Mesenchymal stem cell (in vitro differentiated cells and primary cell): ENCODE measurements around the gene PXMP4.

Source experiments
- DNase-seq: peaks from one replicate; pipeline ENCODE4 v3.0.0-alpha.2; 2013
- H2AFZ ChIP-seq: one replicate; pipeline ENCODE4 v1.6.1; 2013; ENCODE audit warnings: low read depth, mild to moderate bottlenecking, control low read depth, inconsistent platforms, low read length, moderate library complexity
- H2AK5ac ChIP-seq: 2 replicates; pipeline ENCODE4 v1.6.1; 2013; ENCODE audit warnings: low read length, moderate library complexity, mild to moderate bottlenecking, inconsistent platforms; ENCODE audit not compliant: severe bottlenecking
- H2BK120ac ChIP-seq: one replicate; pipeline ENCODE4 v1.6.1; 2013; ENCODE audit warnings: low read depth, mild to moderate bottlenecking, inconsistent platforms, low read length, moderate library complexity
- H2BK12ac ChIP-seq, 2 experiments: one replicate each; pipeline ENCODE4 v1.6.1; 2013; ENCODE audit warnings: inconsistent platforms in 2 of 2, low read length in 2 of 2, mild to moderate bottlenecking in 2 of 2, moderate library complexity in 2 of 2, control low read depth in 1 of 2
- H2BK15ac ChIP-seq: one replicate; pipeline ENCODE4 v1.6.1; 2013; ENCODE audit warnings: mild to moderate bottlenecking, low read depth, inconsistent platforms; ENCODE audit not compliant: poor library complexity, severe bottlenecking
- H2BK5ac ChIP-seq: 2 replicates; pipeline ENCODE4 v1.6.1; 2013; ENCODE audit warnings: low read depth, mild to moderate bottlenecking, low read length, control low read depth, inconsistent platforms; ENCODE audit not compliant: poor library complexity, severe bottlenecking
- H3K14ac ChIP-seq, 2 experiments: one replicate each; pipeline ENCODE4 v1.6.1; 2013; ENCODE audit warnings: inconsistent platforms in 2 of 2, low read length in 2 of 2, control low read depth in 1 of 2, mild to moderate bottlenecking in 1 of 2, moderate library complexity in 1 of 2
- H3K18ac ChIP-seq, 2 experiments: one replicate each; pipeline ENCODE4 v1.6.1; 2013; ENCODE audit warnings: inconsistent platforms in 2 of 2, low read length in 2 of 2, control low read depth in 1 of 2, low read depth in 1 of 2, mild to moderate bottlenecking in 1 of 2
- H3K23ac ChIP-seq, 2 experiments: one replicate each; pipeline ENCODE4 v1.6.1; 2013; ENCODE audit warnings: inconsistent platforms in 2 of 2, low read length in 2 of 2, mild to moderate bottlenecking in 2 of 2, moderate library complexity in 2 of 2, control low read depth in 1 of 2
- H3K27ac ChIP-seq: 2 replicates; pipeline ENCODE4 v1.5.1; 2013; ENCODE audit warnings: mild to moderate bottlenecking, moderate library complexity, low read length, control low read depth, inconsistent platforms; ENCODE audit not compliant: poor library complexity, severe bottlenecking
- H3K27me3 ChIP-seq, 2 experiments: 2 replicates each; pipeline versions ENCODE4 v1.6.1 to v1.7.0; 2013; ENCODE audit warnings: low read length in 2 of 2, mild to moderate bottlenecking in 2 of 2, moderate library complexity in 2 of 2, control low read depth in 1 of 2, inconsistent platforms in 1 of 2; ENCODE audit not compliant: control insufficient read depth in 1 of 2, insufficient read depth in 1 of 2
- H3K36me3 ChIP-seq, 2 experiments: 2 replicates each; pipeline versions ENCODE4 v1.6.1 to v1.7.0; 2013; ENCODE audit warnings: low read length in 2 of 2, control low read depth in 1 of 2, inconsistent platforms in 1 of 2, low read depth in 1 of 2, mild to moderate bottlenecking in 1 of 2; ENCODE audit not compliant: insufficient read depth in 2 of 2, control insufficient read depth in 1 of 2
- H3K4ac ChIP-seq, 2 experiments: one replicate each; pipeline ENCODE4 v1.6.1; 2013; ENCODE audit warnings: inconsistent platforms in 2 of 2, low read length in 2 of 2, mild to moderate bottlenecking in 2 of 2, moderate library complexity in 2 of 2, control low read depth in 1 of 2, low read depth in 1 of 2
- H3K4me1 ChIP-seq: 2 replicates; pipeline ENCODE4 v1.6.1; 2013; ENCODE audit warnings: low read depth, low read length, control low read depth; ENCODE audit not compliant: control insufficient read depth, insufficient read depth
- H3K4me2 ChIP-seq: 2 replicates; pipeline ENCODE4 v1.6.1; 2013; ENCODE audit warnings: low read length, mild to moderate bottlenecking, inconsistent platforms; ENCODE audit not compliant: poor library complexity, severe bottlenecking
- H3K4me3 ChIP-seq, 2 experiments: 2 replicates each; pipeline versions ENCODE4 v1.5.1 to v1.7.0; 2013; ENCODE audit warnings: low read length in 2 of 2, mild to moderate bottlenecking in 2 of 2, control low read depth in 1 of 2, low read depth in 1 of 2; ENCODE audit not compliant: insufficient read depth in 1 of 2
- H3K79me1 ChIP-seq: replicated peaks from 2 replicates; pipeline ENCODE4 v1.6.1; 2013; ENCODE audit warnings: mild to moderate bottlenecking, control low read depth, low read length, inconsistent platforms; ENCODE audit not compliant: poor library complexity, severe bottlenecking
- H3K9ac ChIP-seq: 2 replicates; pipeline ENCODE4 v1.7.0; 2013; ENCODE audit warnings: mild to moderate bottlenecking, low read length, moderate library complexity
- H3K9me3 ChIP-seq: 2 replicates; pipeline ENCODE4 v1.7.0; 2013; ENCODE audit warnings: mild to moderate bottlenecking, low read length; ENCODE audit not compliant: control insufficient read depth
- H4K8ac ChIP-seq: one replicate; pipeline ENCODE4 v1.6.1; 2013; ENCODE audit warnings: inconsistent platforms, mild to moderate bottlenecking, low read length, moderate library complexity
- H4K91ac ChIP-seq: one replicate; pipeline ENCODE4 v1.6.1; 2013; ENCODE audit warnings: mild to moderate bottlenecking, low read length, inconsistent platforms
- WGBS: methylation state at CpG from one replicate; pipeline ENCODE4 v1.1.7; 2013; ENCODE audit warnings: mixed read lengths; 5-methylcytosine and 5-hydroxymethylcytosine counted together

Gene PXMP4

DNA sequence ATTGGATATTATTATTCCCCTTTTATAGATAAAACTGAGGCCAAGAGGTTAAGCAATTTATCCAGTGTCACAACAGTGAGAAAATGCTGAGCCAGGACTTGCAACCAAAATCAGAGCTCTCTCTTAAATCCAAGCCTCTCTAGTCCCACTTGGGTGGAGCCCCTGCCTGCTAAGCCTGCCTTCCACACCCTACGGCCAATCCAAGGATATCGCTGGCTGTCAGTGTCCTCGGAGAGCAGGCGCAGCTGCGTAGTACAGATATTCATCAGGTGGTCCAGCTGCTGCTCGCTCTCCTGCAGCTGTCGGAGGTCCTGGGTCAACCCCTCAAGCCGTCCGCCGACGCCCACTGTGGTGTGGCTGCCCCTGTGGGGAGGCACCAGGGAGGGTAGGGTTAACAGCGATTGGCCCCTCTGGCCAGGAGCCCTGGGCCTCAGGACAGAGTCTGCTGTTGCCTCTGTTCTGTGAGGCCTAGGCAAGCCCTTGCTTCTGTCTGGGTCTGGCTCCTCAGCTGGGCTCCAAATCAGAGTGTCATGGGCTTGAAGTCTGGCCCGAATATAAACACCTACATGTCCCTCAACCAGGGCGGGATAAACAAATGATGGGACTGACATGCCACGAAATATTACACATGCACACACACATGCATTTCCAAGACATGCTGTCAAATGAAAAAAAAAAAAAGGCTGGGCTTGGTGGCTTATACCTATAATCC is 42.0 kb downstream of the PXMP4 start:
- H2AFZ ChIP-seq, result no peak overlapping the region
- no peak overlapping the region for H2AK5ac ChIP-seq
- no peaks in the 10 kb centered on the region for H3K9me3 ChIP-seq
- H3K14ac ChIP-seq, result no peak overlapping the region
- no peak overlapping the region for H2BK15ac ChIP-seq
- H3K4me2 ChIP-seq, result no peak overlapping the region
- no peak overlapping the region for H3K27ac ChIP-seq
- no peak overlapping the region for H3K18ac ChIP-seq
- H3K27me3 ChIP-seq, result no peaks in the 10 kb centered on the region
- peak overlapping the region; percentile 22 for H3K9ac ChIP-seq
- no peak overlapping the region for H2BK12ac ChIP-seq
- peaks cover 11% of the 10 kb centered on the region for H3K79me1 ChIP-seq
- H3K36me3 ChIP-seq, result peaks cover 3 to 7% of the 10 kb centered on the region in 2 experiments
- no peak overlapping the region for H4K8ac ChIP-seq
- no peak overlapping the region for H3K4ac ChIP-seq
- 96% methylated on average over 15 of the region's 15 CpGs for WGBS
- peaks cover 19% of the 10 kb centered on the region for H3K4me1 ChIP-seq
- H3K4me3 ChIP-seq, result no peak overlapping the region
- H4K91ac ChIP-seq, result peak overlapping the region; percentile 22
- H2BK120ac ChIP-seq, result no peak overlapping the region
- no peak overlapping the region for H3K23ac ChIP-seq
- H2BK5ac ChIP-seq, result no peak overlapping the region
- no peak for DNase-seq

DNA sequence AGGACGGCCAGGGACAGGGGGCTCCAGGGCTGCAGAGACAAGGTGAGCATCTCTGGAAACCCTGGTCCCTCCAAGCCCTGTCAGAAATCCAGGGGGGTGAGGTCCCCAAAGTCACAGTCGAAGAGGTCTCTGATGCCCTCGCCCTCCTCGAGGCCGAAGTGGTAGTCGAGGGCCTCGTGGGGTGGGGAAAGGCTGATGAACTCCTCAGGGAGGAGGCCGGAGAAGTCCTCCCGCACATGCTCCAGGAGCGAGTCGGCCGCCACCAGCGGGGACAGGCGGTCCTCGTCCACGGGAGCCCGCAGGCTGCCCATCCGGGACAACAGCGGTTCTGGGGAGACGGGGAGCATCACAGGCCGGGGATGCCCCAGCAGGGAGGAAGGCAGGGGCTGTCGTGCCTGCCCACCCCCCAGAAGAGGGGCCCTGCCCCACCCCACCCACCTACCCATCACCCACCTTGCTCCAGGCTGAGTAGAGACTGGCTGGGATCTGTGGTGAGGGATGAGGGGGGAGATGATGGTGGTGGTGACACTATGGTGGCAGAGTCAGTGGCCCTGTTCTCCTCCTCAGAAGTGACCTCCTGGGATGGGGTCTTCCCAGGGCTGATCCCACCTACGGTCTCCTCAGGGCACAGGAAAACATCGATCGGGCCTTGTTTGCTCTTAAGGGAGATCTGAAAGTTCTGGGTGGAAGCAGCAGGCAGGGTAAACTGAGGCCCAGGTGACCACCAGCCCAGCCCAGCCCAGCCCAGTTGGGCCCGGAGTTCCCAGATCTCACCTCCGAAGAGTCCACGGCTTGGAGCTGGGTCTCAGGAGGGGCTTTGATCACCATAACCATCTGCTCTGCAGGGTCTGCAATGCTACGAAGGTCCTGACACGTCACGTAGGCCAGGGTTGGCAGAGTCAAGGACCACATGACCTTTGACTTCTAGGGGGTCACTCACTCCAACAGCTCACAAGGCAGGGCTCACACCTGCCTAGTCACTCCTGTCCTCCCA is 43.2 kb downstream of the PXMP4 start:
- Histone ChIP-seq H3K4me3 (no peak overlapping the region), H3K9ac (no peak overlapping the region), H3K4me2 (no peak overlapping the region), H2AFZ (no peak overlapping the region), H4K91ac (no peak overlapping the region), H3K27ac (no peak overlapping the region), H3K36me3 (peaks cover 5 to 8% of the 10 kb centered on the region in 2 experiments), H3K4me1 (peaks cover 31% of the 10 kb centered on the region), H3K14ac (no peak overlapping the region), H3K79me1 (peaks cover 7% of the 10 kb centered on the region), H2BK15ac (no peak overlapping the region), H3K4ac (no peak overlapping the region), H2BK12ac (no peak overlapping the region), H2AK5ac (no peak overlapping the region), H4K8ac (no peak overlapping the region), H2BK120ac (no peak overlapping the region), H3K23ac (no peak overlapping the region), H3K18ac (no peak overlapping the region), H3K9me3 (no peaks in the 10 kb centered on the region), H3K27me3 (no peaks in the 10 kb centered on the region), H2BK5ac (no peak overlapping the region)
- 96% methylated on average over 19 of the region's 31 CpGs for WGBS
- no peak for DNase-seq

DNA sequence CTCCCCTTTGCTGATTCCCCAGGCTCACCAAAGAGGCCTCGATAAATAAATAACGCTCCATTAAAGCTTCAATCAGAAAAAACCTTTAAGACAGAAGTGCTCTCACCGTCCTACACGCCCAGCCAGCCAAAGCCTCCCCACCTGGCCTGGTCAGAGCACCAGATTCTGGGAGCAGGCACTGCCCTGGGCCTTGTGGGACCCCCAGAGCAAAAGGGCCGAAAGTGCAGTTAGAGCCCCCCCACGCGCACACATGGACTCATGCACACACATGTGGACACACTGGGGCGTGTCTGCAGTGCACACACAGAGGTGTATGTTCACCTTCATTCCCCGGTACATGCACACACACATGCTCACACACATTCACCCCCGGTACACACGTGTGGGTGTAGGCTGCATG is 44.0 kb downstream of the PXMP4 start:
- Histone ChIP-seq H3K36me3 (peaks cover 14 to 16% of the 10 kb centered on the region in 2 experiments), H3K9ac (peak overlapping the region; percentile 77), H2AFZ (no peak overlapping the region), H3K18ac (no peak overlapping the region), H3K4me2 (no peak overlapping the region), H3K14ac (no peak overlapping the region), H3K27ac (no peak overlapping the region), H2AK5ac (no peak overlapping the region), H2BK12ac (no peak overlapping the region), H4K91ac (no peak overlapping the region), H2BK120ac (no peak overlapping the region), H4K8ac (no peak overlapping the region), H3K4me3 (no peak overlapping the region), H2BK15ac (no peak overlapping the region), H3K23ac (no peak overlapping the region), H3K4me1 (peaks cover 38% of the 10 kb centered on the region), H2BK5ac (no peak overlapping the region), H3K4ac (no peak overlapping the region), H3K27me3 (no peaks in the 10 kb centered on the region), H3K9me3 (no peaks in the 10 kb centered on the region), H3K79me1 (peaks cover 11% of the 10 kb centered on the region)
- WGBS, result 93% methylated on average over 9 of the region's 11 CpGs
- DNase-seq, result no peak
